ENCODE data around the gene CRYBG3. TPM values are rescaled to one million over a fixed set of nuclear protein-coding genes. Genes with fewer than 3 reads are reported as not detected.

Gene CRYBG3
- total and polyA plus RNA-seq, 9 donors, result 5.8 to 16.1 (median 13.0) TPM

DNA sequence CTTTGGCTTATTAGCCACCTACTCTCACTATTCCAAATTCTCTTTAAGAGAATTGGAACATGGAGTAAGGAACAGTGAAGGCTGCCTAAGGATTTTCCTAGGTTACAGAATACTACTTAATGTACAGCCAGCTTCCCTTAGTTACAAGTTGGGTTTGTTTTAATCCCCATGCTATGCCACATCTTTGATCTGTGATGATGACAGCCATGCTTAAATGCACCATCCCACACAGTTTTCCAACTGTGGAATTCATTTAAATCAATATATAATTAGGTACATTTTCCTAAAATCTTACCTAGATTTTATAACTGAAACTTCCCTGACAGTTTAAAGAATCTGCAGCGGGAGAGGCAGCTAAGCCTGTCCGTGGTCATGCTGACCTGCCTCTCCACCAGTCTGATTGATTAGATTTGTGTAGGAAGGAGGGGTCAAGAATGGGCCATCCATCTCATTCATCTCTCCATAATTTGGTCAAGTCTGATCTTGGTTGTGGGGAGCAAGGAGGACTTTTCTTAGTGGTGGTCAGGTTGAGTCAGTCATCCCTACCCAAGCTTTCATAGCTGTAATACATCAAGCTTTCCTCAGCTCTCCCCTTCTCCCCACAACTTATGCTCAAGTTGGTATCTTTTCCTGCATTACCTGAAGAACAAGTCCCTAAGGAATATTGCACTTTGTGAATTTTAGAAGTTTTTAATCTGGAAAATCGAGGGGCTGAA lies 113.3 kb downstream of the CRYBG3 start:
- intact Hi-C loops (cut with DNase I), result no loop called here
- DNase-seq, result no peak
- no peaks in the 10 kb centered on the region for H3K27me3 ChIP-seq
- TF ChIP-seq POLR2A (IDR thresholded peaks at IDR 0.05), result no peak
- H3K27ac ChIP-seq, result no peak overlapping the region
- 85 to 94% (median 90%) methylated on average over 3 of the region's 3 CpGs for WGBS, 3 donors
- no peak overlapping the region for H3K4me3 ChIP-seq
- H3K36me3 ChIP-seq, result no peaks in the 10 kb centered on the region
- H3K9me3 ChIP-seq, result no peaks in the 10 kb centered on the region
- no peaks in the 10 kb centered on the region for H3K4me1 ChIP-seq (ENCODE audit: insufficient read depth)

- Histone ChIP-seq H3K4me1 (ENCODE audit: insufficient read depth) (no peaks in the 10 kb centered on the region), H3K27ac (no peak overlapping the region), H3K36me3 (no peaks in the 10 kb centered on the region), H3K27me3 (no peaks in the 10 kb centered on the region), H3K9me3 (no peaks in the 10 kb centered on the region), H3K4me3 (no peak overlapping the region)
- 96 to 100% (median 97%) methylated on average over 1 of the region's 1 CpG for WGBS, 3 donors
- no peak for TF ChIP-seq EP300 (IDR thresholded peaks at IDR 0.05)
- no peak for TF ChIP-seq CTCF (IDR thresholded peaks at IDR 0.05)
- no peak for TF ChIP-seq POLR2A (IDR thresholded peaks at IDR 0.05)
- no peak for DNase-seq
- intact Hi-C loops (cut with DNase I), result no loop called here
Observed at GRCh38 chr3:97935842-97936241, 114.0 kb downstream of the CRYBG3 start.

- H3K36me3 ChIP-seq, result no peaks in the 10 kb centered on the region
Observed at GRCh38 chr3:97937205-97937604, 115.4 kb downstream of the CRYBG3 start.

DNA sequence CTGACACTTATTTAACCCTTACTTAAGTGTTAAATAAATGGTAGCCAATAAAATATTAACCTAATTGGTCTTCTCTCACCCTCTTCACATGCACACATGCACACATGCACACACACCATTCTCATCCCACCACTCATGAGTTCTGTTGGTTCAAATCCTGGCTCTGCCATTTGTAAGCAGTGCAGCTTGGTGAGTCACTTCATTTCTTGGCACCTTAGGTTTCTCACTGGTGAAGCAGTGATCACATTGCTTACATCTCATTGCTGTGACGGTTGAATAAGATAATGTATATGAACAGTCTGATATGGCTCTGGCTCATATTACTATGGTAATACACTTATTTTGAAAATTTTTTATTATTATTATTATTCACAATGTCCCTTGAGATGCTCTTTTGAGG lies 116.6 kb downstream of the CRYBG3 start:
- H3K4me3 ChIP-seq, result no peak overlapping the region
- intact Hi-C loops (cut with DNase I), result no loop called here
- WGBS, 3 donors, result 80 to 95% (median 89%) methylated on average over 1 of the region's 1 CpG
- H3K27me3 ChIP-seq, result no peaks in the 10 kb centered on the region
- no peak overlapping the region for H3K27ac ChIP-seq
- H3K4me1 ChIP-seq (ENCODE audit: insufficient read depth), result no peaks in the 10 kb centered on the region
- no peaks in the 10 kb centered on the region for H3K9me3 ChIP-seq
- no peaks in the 10 kb centered on the region for H3K36me3 ChIP-seq
- DNase-seq, result no peak
- no peak for TF ChIP-seq CTCF (IDR thresholded peaks at IDR 0.05)
- TF ChIP-seq POLR2A (IDR thresholded peaks at IDR 0.05), result no peak
- no peak for TF ChIP-seq EP300 (IDR thresholded peaks at IDR 0.05)

More at GRCh38 chr3:97937205-97937604, 115.4 kb downstream of the CRYBG3 start:
- H3K4me3 ChIP-seq, result no peak overlapping the region
- no peak for DNase-seq
- intact Hi-C loops (cut with DNase I), result no loop called here
- no peak for TF ChIP-seq CTCF (IDR thresholded peaks at IDR 0.05)
- H3K9me3 ChIP-seq, result no peaks in the 10 kb centered on the region
- H3K27me3 ChIP-seq, result no peaks in the 10 kb centered on the region
- no peak overlapping the region for H3K27ac ChIP-seq
- H3K4me1 ChIP-seq (ENCODE audit: insufficient read depth), result no peaks in the 10 kb centered on the region
- whole genome bisulfite sequencing, 3 donors, result 85 to 91% (median 87%) methylated on average over 2 of the region's 2 CpGs

- no peak for DNase-seq
- H3K9me3 ChIP-seq, result no peaks in the 10 kb centered on the region
- no peaks in the 10 kb centered on the region for H3K4me1 ChIP-seq (ENCODE audit: insufficient read depth)
- WGBS, 3 donors, result 90 to 94% (median 91%) methylated on average over 2 of the region's 2 CpGs
- no peaks in the 10 kb centered on the region for H3K36me3 ChIP-seq
- no peak for TF ChIP-seq EP300 (IDR thresholded peaks at IDR 0.05)
- TF ChIP-seq CTCF (IDR thresholded peaks at IDR 0.05), result no peak
- no peak for TF ChIP-seq POLR2A (IDR thresholded peaks at IDR 0.05)
- H3K4me3 ChIP-seq, result no peak overlapping the region
- H3K27ac ChIP-seq, result no peak overlapping the region
- H3K27me3 ChIP-seq, result peaks cover 2% of the 10 kb centered on the region
- intact Hi-C loops (cut with DNase I), result no loop called here
Observed at GRCh38 chr3:97939401-97939800, 117.6 kb downstream of the CRYBG3 start.

Data from ovary (tissue), 9 donors.